OCI-LY1 (cell line): Measurements from ENCODE around the gene CSNK1G2.

Experiments used
- EZH2 ChIP-seq: fragments of 200-600 bp; sonication (generic), shearing (Covaris generic); IDR thresholded peaks from 2 replicates; pipeline ENCODE4 v1.8.0; 2017; ENCODE audit warnings: borderline replicate concordance, mixed run types, mild to moderate bottlenecking, antibody characterized with exemption, low read length, moderate library complexity, mixed read lengths
- TF ChIP-seq, protein P1 (sequence below): fragments of 200-600 bp; sonication (generic), shearing (Covaris generic); IDR thresholded peaks from 2 replicates; pipeline ENCODE4 v1.5.1; 2017; ENCODE audit warnings: mild to moderate bottlenecking, antibody characterized with exemption, low read length, moderate library complexity, mixed read lengths

- no peak for TF ChIP-seq EZH2
- TF ChIP-seq, protein P1, sequence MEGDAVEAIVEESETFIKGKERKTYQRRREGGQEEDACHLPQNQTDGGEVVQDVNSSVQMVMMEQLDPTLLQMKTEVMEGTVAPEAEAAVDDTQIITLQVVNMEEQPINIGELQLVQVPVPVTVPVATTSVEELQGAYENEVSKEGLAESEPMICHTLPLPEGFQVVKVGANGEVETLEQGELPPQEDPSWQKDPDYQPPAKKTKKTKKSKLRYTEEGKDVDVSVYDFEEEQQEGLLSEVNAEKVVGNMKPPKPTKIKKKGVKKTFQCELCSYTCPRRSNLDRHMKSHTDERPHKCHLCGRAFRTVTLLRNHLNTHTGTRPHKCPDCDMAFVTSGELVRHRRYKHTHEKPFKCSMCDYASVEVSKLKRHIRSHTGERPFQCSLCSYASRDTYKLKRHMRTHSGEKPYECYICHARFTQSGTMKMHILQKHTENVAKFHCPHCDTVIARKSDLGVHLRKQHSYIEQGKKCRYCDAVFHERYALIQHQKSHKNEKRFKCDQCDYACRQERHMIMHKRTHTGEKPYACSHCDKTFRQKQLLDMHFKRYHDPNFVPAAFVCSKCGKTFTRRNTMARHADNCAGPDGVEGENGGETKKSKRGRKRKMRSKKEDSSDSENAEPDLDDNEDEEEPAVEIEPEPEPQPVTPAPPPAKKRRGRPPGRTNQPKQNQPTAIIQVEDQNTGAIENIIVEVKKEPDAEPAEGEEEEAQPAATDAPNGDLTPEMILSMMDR = no peak
Observed at GRCh38 chr19:2018752-2019151, 77.8 kb downstream of the CSNK1G2 start.
